HG03064 (cell line): Measurements from ENCODE around the gene CCN6.

Experiments used
- ATAC-seq: cut with Tn5 transposase; IDR thresholded peaks from one replicate; pipeline ENCODE4 v1.9.1; 2021; ENCODE audit warnings: low read depth; ENCODE audit not compliant: unreplicated experiment

CCN6 gene

GRCh38 chr6:112109262-112109661 is 55.4 kb downstream of the CCN6 start:
- no peak for ATAC-seq

- no peak for ATAC-seq
Measured at GRCh38 chr6:112113431-112113830, 59.5 kb downstream of the CCN6 start.

- no peak for ATAC-seq
Measured at GRCh38 chr6:112113918-112114317, 60.0 kb downstream of the CCN6 start.

GRCh38 chr6:112114577-112115223 is 60.8 kb downstream of the CCN6 start:
- ATAC-seq, result no peak

- ATAC-seq, result no peak
Measured at GRCh38 chr6:112116221-112116620, 62.3 kb downstream of the CCN6 start.

- ATAC-seq, result no peak
Measured at GRCh38 chr6:112117554-112117953, 63.6 kb downstream of the CCN6 start.

- ATAC-seq, result no peak
Measured at GRCh38 chr6:112118034-112118433, 64.1 kb downstream of the CCN6 start.
